GM19193 (cell line): ENCODE results near the gene WWOX.

Source experiments
- POLR2A ChIP-seq: IDR thresholded peaks from 4 replicates; pipeline ENCODE4 v1.6.1; 2011; ENCODE audit not compliant: insufficient read depth, insufficient read length; ENCODE audit errors: extremely low read depth

Gene WWOX

GRCh38 chr16:78583441-78583840 lies 484.0 kb downstream of the WWOX start:
- no peak for TF ChIP-seq POLR2A

GRCh38 chr16:78584213-78584860 lies 484.9 kb downstream of the WWOX start:
- no peak for TF ChIP-seq POLR2A

GRCh38 chr16:78584991-78585390 lies 485.5 kb downstream of the WWOX start:
- TF ChIP-seq POLR2A, result no peak

- TF ChIP-seq POLR2A, result no peak
These were observed 489.9 kb downstream of the WWOX start for GRCh38 chr16:78589331-78589730.

- TF ChIP-seq POLR2A, result no peak
These were observed 492.2 kb downstream of the WWOX start for GRCh38 chr16:78591682-78592103.

GRCh38 chr16:78592111-78592510 lies 492.7 kb downstream of the WWOX start:
- TF ChIP-seq POLR2A, result no peak

GRCh38 chr16:78593352-78593751 lies 493.9 kb downstream of the WWOX start:
- no peak for TF ChIP-seq POLR2A

GRCh38 chr16:78594191-78594590 lies 494.7 kb downstream of the WWOX start:
- TF ChIP-seq POLR2A, result no peak

GRCh38 chr16:78596348-78596995 lies 497.0 kb downstream of the WWOX start:
- TF ChIP-seq POLR2A, result no peak

- TF ChIP-seq POLR2A, result no peak
These were observed 497.6 kb downstream of the WWOX start for GRCh38 chr16:78596996-78597422.

- TF ChIP-seq POLR2A, result no peak
These were observed 498.5 kb downstream of the WWOX start for GRCh38 chr16:78597809-78598570.

- TF ChIP-seq POLR2A, result no peak
These were observed 499.8 kb downstream of the WWOX start for GRCh38 chr16:78599271-78599670.

- no peak for TF ChIP-seq POLR2A
These were observed 506.2 kb downstream of the WWOX start for GRCh38 chr16:78605548-78606101.

- no peak for TF ChIP-seq POLR2A
These were observed 507.1 kb downstream of the WWOX start for GRCh38 chr16:78606545-78606944.

- no peak for TF ChIP-seq POLR2A
These were observed 507.6 kb downstream of the WWOX start for GRCh38 chr16:78607022-78607421.
